GM18868 (cell line): ENCODE data around the gene SERTAD1.
"Not testable (repeated sequence)": the region's sequence is repeated elsewhere in the genome, so short reads cannot be mapped to it uniquely, and the experiment has no call there.

Source experiments
- ATAC-seq: cut with Tn5 transposase; IDR thresholded peaks from one replicate; pipeline ENCODE4 v1.9.1; 2021; ENCODE audit warnings: mild to moderate bottlenecking, moderate library complexity; ENCODE audit not compliant: unreplicated experiment

The SERTAD1 gene

GRCh38 chr19:40453151-40453735 is 27.5 kb upstream of the SERTAD1 start:
- ATAC-seq = no peak

- no peak for ATAC-seq
Measured at GRCh38 chr19:40452016-40452415, 26.2 kb upstream of the SERTAD1 start.

DNA sequence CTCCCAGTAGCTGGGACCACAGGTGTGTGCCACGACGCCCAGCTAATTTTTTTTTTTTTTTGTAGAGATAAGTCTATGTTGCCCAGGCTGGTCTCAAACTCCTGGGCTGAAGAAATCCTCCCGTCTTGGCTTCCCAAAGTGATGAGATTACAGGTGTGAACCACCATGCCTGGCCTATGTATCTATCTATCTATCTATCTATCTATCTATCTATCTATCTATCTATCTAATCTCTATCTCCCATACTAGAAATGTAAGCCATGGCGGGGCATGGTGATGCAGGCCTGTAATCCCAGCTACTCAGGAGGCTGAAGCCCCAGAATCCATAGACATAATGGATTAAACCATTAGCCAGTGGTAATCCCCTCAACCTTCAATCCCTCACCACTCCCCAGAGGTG is 24.9 kb upstream of the SERTAD1 start:
- ATAC-seq = no peak

DNA sequence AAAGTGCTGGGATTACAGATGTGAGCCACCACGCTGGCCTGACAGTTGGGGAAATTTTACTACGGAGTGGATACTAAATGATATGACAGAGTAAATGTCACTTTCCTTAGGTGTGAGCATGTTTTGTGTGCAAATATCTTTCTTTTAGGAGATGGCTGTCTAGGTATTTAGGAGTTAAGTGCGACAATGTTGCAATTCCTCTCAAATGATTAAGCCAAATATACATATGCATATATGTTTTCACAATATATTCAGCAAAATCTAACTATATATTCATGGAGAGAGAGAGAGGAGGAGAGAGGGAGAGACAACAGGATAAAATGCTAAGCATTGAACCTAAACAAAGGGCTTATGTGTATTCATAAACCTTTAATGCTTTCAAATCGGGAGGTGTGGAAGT is 23.7 kb upstream of the SERTAD1 start:
- ATAC-seq = no peak

DNA sequence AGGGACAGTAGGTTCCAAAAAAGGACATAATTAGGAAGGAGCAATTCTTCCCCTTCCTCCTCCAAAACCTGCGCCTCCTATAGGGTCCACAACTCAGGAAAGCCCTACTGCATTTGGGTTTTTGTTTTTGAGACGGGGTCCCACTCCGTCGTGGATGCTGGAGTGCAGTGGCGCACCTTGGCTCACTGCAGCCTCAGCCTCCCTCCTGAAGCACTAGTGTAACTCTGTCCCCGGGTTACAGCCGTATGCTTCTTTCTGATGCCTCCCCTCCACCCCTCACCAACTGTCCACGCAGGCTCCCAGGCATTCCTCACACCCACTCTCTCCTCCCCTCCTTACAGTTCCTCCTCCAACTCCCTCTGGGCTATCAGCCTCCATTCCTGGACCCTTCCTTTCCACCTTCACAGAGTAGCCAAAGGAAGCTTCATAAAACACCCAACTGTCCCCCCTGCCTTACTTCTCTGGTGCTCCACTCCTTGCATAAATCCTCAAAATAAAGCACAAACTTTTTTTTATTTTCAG is 20.5 kb upstream of the SERTAD1 start:
- ATAC-seq = no peak

DNA sequence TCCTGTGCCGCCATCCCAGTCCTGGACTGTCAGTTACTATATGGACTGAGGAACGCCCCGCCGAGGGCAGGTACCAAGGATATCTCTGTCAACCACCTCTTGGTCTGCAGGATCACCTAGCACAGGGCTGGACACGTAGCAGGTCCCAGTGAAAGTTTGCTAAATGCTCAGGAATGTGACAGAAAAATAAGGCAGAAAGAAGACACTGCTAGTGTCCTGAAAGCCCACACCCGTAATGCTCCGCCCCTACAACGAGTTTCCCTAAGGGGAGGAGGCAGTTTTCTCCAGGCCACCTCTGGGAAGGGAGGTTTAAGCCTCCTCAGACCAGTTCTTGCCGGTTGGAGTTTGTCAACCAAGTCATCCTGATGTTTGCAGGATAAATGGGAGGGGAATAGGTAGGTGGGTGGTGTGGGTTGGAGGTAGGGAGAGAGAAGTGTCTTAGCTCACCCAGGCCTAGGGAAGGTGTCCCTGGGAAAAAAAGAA is 20.0 kb upstream of the SERTAD1 start:
- no peak for ATAC-seq

GRCh38 chr19:40444825-40445312 is 19.1 kb upstream of the SERTAD1 start:
- no peak for ATAC-seq

DNA sequence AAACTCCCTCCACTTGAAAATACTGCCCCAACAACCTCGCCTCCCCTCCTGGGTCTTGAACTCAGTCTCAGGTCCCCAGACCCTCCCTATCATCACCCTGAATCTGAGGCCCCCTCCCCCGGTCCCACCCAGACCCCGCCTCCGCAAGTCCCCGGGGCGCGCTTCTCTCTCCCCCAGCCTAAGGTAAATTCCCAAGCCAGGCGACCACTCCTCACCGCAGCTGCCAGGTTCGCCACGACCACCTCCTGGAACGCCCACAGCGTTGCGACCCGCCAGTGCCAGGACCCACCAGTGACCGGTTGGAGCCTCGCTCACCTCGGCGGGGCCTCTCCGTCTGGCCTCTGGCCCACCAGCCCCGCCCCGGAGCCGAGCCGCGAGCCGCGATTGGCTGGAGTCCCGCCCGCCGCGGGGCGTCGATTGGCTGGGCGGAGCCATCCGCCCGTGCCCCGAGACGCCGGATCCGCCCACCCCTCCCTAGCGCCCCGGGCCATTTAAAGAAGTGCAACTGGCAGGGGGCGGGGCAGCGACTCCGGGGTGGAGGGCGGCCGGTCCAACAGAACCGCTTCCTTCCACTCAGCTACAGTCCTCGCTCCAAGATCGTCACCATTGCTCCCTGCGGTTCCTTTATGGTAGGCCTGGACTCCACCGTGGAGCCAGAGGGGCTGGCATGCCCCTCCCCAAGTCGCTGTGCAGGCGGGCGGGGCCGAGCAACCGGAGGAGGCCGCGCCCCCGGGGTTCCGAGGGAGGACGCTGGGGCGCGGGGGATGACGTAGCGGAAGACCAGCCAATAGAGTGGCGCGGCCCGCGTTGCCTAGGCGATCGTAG is 18.4 kb upstream of the SERTAD1 start, which contains the start of gene SERTAD3:
Gene SERTAD3 (minus strand): TSS at position 336 of the 825 bp plus-strand sequence. CDS start 2,255 bp downstream, outside the sequence.
- peak; percentile 71 for ATAC-seq

DNA sequence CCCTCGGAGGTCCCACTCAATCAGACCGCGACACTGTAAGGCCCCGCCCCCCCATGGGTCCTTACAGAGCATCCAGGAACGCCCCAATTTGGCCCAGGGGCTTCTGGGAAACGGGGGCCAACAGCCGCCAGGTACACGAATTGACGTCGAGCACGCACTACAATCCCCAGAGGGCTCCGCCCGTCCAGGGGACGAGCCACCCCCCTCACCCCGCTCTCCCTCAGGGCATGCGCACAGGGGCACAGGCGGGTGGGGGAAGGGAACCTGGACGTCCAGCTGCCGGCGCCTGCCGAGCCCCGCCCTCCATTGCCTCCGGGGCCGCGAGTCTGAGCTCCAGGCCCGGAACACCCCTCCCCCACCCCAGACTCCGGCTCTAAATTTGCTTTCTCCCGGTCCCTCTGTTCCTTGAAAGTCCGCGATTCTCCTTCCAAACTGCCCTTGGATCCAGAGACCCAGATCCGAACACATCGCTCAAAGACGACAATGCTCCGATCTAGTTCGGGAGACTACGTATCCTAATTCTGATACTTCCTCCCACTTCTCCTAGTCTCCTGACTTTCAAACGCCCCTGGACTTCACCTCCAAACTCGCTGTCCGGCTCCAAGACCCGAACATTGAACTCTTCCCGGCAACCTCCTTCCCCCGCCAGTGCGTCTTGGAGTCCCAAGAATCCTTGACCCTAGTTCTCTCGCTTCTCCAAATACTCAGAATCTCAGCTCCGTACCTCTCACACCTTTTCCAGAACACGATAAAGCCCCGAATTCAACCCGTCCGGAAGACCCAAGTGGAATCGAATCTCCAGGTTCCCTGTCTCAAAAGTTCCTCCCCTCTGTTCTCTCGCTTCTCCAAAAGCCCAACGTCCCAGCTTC is 17.6 kb upstream of the SERTAD1 start:
- ATAC-seq = peak; percentile 69

DNA sequence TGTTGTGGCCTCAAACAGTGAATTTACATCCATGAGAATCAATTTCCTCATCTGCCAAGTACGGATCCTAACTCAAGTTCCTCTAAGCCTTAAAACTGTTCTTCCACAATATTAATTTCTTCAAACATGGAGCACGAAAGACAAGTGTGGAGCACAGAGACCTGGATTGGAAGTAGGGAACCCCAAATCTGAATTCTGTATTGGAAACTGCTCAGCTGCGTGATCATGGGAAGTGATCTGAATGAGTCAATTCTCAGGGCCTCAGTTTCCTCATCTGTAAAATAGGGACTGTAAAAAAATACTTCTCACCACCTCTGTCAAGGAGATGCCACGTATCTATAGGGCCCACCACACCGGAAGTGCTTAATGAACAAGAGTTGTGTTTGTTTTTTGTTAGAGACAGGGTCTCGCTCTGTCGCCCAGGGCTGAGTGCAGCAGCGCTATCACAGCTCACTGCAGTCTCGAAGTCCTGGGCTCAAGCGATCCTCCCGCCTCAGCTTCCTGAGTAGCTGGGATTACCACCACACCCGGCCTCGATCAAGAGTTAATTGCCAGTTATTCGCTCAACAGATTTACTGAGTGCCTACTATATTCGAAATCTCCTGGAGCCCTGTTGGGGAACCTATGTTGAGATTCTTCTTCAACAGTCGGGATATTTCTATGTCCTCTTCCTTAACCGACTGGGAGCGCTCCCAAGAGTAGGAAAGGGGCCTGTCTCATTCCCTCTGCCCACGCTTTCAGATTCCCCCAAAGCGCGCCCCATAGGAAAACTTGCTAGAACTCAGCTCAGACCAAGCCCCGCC is 16.7 kb upstream of the SERTAD1 start:
- no peak for ATAC-seq

GRCh38 chr19:40441719-40442253 is 16.0 kb upstream of the SERTAD1 start:
- no peak for ATAC-seq

DNA sequence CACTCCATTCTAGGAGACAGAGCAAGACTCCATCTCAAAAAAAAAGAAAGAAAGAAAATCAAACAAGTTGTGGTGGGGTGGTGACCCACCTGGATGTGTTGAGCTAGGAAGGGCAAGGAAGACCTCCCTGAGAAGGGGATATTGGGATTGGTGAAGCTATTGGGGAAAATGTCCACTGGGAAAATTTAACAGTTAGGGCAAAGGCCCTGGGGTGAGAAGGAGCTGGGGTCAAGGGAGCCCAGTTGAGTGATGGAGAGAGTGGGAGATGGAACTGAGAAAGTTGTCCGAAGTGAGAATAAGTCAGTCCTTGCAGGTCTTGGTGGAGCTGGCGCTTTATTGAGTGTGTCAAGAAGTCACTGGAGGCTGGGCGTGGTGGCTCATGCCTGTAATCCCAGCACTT is 12.5 kb upstream of the SERTAD1 start:
- no peak for ATAC-seq

DNA sequence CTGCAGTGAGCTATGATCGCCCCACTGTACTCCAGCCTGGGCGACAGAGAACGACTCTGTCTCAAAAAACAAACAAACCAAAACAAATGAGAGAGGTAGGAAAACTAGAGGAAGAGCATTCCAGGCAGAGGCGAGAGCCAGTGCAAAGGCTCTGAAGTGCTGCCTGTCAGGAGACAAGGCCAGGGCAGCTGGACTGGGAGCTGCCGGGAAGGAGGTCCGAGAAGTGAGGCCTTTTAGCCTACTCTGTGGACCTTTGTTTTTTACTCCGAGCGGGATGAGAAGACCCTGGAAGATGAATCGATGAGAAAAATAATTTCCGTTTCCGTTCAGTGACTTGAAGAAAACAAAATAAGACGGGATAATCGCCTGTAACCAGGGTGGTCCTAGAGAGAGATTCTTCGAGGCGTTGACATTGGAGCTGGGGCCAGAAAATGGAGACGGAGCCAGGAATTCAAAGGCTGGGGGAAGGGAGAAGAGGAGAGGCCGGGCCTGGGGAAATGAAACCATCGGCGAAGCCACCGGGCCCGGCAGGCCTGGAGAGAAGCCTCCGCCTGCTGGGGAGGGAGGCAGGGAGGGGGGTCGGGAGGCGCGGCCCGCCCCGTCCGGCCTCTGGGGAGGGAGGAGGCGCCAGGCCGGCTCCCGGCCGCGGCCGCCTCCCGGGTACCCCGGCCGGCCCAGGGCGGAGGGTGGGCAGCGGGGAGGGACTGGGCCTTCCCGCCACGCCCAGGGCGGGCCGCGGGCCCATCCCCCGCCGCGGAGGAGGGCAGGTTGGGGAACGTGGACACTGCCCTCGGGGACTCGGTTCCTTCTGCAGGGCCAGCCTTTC is 7.8 kb upstream of the SERTAD1 start:
- peak; percentile 47 for ATAC-seq

DNA sequence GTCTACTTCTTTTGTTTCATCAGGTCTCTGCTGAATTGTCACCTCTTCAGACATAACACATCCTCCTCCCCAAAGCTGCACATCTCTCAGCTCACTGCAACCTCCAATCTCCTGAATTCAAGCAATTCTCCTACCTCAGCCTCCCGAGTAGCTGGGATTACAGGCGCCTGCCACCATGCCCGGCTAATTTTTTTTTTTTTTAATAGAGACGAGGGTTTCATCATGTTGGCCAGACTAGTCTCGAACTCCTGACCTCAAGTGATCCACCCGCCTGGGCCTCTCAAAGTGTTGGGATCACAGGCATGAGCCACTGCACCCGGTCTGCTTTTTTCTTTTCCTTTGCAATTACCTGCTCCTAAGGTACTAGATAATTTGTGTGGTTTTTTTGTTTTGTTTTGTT is 7.0 kb upstream of the SERTAD1 start:
- not testable (repeated sequence) for ATAC-seq

GRCh38 chr19:40431698-40432097 is 5.9 kb upstream of the SERTAD1 start:
- ATAC-seq = no peak

DNA sequence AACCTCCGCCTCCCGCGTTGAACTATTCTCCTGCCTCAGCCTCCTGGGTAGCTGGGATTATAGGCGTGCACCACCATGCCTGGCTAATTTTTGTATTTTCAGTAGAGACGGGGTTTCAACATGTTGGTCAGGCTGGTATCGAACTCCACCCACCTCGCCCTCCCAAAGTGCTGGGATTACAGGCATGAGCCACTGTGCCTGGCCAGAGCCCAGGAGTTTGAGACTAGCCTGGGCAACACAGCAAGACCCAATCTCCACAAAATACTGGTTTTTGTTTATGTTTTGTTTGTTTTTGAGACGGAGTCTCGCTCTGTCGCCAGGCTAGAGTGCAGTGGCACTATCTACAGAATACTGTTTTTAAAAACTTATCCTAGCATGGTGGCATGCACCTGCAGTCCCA is 4.5 kb upstream of the SERTAD1 start:
- ATAC-seq = not testable (repeated sequence)

DNA sequence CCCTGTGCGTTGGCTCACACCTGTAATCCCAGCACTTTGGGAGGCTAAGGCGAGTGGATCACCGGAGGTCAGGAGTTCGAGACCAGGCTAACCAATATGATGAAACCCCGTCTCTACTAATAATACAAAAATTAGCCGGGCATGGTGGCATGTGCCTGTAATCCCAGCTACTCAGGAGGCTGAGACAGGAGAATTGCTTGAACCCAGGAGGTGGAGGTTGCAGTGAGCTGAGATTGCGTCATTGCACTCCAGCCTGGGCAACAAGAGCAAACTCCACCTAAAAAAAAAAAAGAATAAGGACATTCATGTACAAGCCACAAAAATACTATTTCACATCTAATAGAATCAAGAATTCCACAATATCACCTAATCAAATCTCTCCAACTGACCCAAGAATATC is 2.4 kb upstream of the SERTAD1 start:
- ATAC-seq = not testable (repeated sequence)

DNA sequence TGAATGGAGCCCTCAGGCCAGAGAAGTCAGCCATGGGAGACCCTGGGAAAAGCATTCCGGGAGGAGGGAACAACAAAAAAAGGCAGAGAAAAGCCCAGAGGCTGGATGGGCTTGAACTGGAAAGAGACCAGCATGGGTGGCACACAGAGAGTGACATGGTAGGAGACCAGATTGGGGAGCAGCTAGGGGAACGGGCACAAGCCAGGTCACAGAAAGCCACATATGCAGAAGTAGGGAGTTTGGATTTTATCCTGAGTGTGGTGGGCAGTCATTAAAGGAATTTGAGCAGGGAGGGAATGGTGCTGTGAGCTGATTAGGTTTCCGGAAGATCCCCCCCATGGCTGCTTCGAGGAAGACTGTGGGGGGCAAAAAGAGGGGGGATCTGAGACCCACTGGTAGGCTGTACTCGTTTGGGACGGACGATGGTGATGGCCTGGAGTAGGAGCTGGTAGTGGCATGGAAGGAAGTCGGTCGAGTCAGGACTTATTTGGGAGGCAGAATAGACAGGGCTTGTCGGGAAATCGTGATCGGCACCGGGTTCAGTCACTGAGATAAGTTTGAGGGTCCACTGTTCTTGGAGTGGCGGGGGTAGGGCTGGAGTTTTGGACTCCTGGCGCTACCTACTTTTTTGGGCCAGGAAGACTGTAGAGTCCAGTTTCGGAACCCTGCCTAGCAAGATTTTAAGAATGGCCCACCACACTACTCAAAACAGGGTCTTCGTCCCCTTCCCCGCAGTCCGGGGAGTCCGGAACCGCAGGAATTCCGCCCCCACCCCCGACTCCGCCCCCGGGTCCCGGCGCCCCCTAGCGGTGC is 949 bp downstream of the SERTAD1 start:
- no peak for ATAC-seq
